GM18868 (cell line): ENCODE data around the gene MBIP.

Experiments used
- ATAC-seq: cut with Tn5 transposase; IDR thresholded peaks from one replicate; pipeline ENCODE4 v1.9.1; 2021; ENCODE audit warnings: mild to moderate bottlenecking, moderate library complexity; ENCODE audit not compliant: unreplicated experiment

Gene MBIP

GRCh38 chr14:36271222-36271621 lies 49.2 kb downstream of the MBIP start:
- no peak for ATAC-seq

GRCh38 chr14:36270191-36270590 lies 50.2 kb downstream of the MBIP start:
- ATAC-seq = no peak

GRCh38 chr14:36268121-36268520 lies 52.3 kb downstream of the MBIP start:
- ATAC-seq = no peak

GRCh38 chr14:36264595-36264994 lies 55.8 kb downstream of the MBIP start:
- no peak for ATAC-seq

GRCh38 chr14:36264107-36264506 lies 56.3 kb downstream of the MBIP start:
- ATAC-seq = no peak

GRCh38 chr14:36260970-36261640 lies 59.3 kb downstream of the MBIP start:
- no peak for ATAC-seq

GRCh38 chr14:36258241-36258640 lies 62.2 kb downstream of the MBIP start:
- no peak for ATAC-seq

GRCh38 chr14:36256126-36256801 lies 64.2 kb downstream of the MBIP start:
- no peak for ATAC-seq

GRCh38 chr14:36254020-36254624 lies 66.3 kb downstream of the MBIP start:
- ATAC-seq = no peak
